ENCODE data around the gene ZNF534.

Gene ZNF534

GRCh38 chr19:52442179-52442578 is 13.2 kb downstream of the ZNF534 start:
- POLR2A ChIA-PET (ENCODE audit: low non-redundant PET), result no interaction called here
- TF ChIP-seq CTCF (conservative IDR thresholded peaks at IDR 0.05; ENCODE audit: low read depth), result no peak

GRCh38 chr19:52444506-52444905 is 15.6 kb downstream of the ZNF534 start:
- TF ChIP-seq CTCF (conservative IDR thresholded peaks at IDR 0.05; ENCODE audit: low read depth), result no peak
- H3K27ac ChIP-seq, result no peak overlapping the region
- POLR2A ChIA-PET (ENCODE audit: low non-redundant PET), result no interaction called here
- no peak for DNase-seq (ENCODE audit: low spot score)
- CTCF ChIA-PET, result no interaction called here

More at GRCh38 chr19:52442179-52442578, 13.2 kb downstream of the ZNF534 start:
- no peak for DNase-seq (ENCODE audit: low spot score)
- CTCF ChIA-PET, result no interaction called here
- H3K27ac ChIP-seq, result no peak overlapping the region

DNA sequence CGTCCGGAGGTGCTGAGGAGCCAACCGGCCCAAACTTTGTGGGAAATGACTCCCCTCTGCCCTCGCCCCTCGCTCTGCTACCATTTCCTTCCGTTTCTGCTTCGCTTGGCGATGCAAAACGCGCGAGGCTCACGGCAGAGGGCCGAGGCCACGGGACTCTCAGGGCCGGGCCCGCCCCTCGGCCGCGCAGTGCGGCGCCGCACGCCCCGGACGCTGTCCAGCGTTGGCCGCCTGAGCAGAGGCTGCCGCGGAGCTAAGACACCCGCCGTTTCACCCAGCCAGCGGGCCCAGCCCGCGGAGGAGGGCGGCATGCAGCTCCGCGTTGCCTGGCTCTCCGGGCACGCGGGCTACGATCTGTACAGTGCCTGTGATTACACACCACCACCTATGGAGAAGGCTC is 22.3 kb downstream of the ZNF534 start:
- DNase-seq (ENCODE audit: low spot score), result no peak
- ChIA-PET CTCF (no interaction called here), POLR2A (ENCODE audit: low non-redundant PET) (no interaction called here)
- TF ChIP-seq CTCF (conservative IDR thresholded peaks at IDR 0.05; ENCODE audit: low read depth), result no peak
- H3K27ac ChIP-seq, result no peak overlapping the region

DNA sequence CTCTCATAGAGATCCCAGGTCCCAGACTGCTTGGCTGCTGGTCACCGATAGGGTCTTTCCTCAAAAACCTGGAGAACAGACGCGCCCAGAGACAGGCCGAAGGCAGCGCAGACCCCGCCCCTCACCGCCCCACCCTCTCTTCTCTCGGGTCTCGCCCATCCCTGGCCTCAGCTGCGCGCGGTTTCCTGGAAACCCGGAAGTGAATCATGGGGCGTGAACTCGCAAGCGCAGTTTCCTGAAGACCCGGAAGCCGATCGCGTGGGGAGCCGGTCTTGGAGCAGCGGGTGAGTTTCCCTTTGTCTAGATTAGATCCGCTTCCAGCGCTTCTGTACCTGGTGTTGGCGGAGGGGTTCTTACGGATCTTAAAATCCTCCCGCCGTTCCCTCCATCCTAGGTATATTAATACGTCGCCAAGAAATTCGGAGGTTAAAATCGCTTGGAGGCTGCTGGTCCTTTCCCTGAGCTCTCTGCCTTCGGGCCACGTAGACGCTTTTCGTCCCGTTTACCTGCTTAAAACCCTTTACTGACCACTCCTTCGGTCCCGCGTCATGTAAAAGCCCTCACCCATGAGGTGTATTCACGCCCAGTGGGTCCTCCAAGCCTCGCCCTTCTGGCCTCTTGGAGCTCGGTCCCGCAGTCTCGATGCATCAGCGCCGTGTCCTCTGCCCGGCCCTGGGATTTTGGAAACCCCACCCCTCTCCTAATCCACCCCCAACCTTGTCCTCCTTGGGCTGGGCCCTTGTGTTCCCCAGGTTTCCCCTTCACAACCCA is 24.6 kb downstream of the ZNF534 start, which contains the start of gene ZNF578:
Gene ZNF578 (plus strand): TSS at position 230 of the 771 bp plus-strand sequence. CDS start 48,293 bp downstream, outside the sequence.
- DNase-seq (ENCODE audit: low spot score), result peak; percentile 13
- ChIA-PET POLR2A (ENCODE audit: low non-redundant PET) (no interaction called here), CTCF (no interaction called here)
- no peak within 1 kb of the TSS for H3K27ac ChIP-seq
- TF ChIP-seq CTCF (conservative IDR thresholded peaks at IDR 0.05; ENCODE audit: low read depth), result no peak

DNA sequence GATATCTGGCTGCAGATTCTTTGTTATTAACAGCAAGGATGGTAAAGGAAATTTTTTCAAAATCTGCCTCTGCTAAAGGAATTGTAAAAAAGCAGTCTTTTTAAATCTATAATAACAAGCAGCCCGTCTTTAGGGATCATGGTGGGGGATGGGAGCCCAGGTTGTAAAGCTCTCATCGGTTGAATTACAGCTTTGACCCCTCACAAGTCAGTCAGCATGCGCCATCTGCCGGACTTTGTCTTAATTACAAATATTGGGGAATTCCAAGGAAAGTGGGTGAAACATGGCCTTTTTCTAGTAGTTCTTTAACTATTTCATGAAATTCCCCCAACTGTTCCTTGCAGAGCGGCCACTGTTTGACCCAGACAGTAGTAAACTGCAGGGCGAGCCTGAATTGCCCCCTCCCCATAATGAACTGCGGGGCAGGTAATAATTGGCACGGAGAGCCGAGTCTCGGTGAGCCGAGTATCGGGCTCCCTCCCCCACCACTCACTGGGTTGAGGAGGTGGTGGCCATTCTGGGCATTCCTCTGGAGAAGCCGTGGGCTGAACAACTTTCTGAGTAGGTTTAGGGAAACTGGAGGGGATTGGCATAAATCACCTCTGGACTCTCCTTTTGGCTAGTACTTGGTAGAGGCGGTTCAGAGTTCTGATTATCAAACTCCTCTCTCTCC is 36.0 kb downstream of the ZNF534 start:
- CTCF ChIA-PET, result no interaction called here
- H3K27ac ChIP-seq, result no peak overlapping the region
- DNase-seq (ENCODE audit: low spot score), result no peak
- POLR2A ChIA-PET (ENCODE audit: low non-redundant PET), result no interaction called here
- no peak for TF ChIP-seq CTCF (conservative IDR thresholded peaks at IDR 0.05; ENCODE audit: low read depth)

DNA sequence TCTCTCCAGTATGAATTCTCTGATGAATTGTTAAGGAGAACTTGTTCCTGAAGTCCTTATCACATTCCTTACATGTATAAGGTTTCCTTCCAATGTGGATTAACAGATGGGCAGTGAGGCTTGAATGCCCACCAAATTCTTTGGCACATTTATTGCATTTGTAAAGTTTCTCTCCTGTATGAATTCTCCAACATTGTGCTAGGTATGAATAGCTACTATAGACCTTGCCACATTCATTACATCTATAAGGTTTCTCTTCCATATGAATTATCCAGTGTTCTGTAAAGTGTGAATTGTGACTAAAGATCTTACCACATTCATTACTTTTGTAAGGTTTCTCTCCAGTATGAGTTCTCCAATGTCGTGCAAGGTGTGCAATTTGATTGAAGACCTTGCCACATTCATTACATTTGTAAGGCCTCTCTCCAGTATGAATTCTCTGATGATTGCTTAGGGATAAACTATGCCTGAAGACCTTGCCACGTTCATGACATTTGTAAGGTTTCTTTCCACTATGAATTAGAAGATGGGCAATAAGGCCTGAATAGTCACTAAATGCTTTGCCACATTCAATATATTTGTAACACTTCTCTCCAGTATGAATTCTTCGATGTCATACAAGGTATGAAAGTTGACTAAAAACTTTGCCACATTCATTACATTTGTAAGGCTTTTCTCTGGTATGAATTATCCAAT is 44.9 kb downstream of the ZNF534 start:
- TF ChIP-seq CTCF (conservative IDR thresholded peaks at IDR 0.05; ENCODE audit: low read depth), result no peak
- no peak overlapping the region for H3K27ac ChIP-seq
- no peak for DNase-seq (ENCODE audit: low spot score)
- CTCF ChIA-PET, result no interaction called here
- POLR2A ChIA-PET (ENCODE audit: low non-redundant PET), result no interaction called here

All from RWPE1 (cell line).